Neuronal stem cell (in vitro differentiated cells): ENCODE results near the gene AGBL2.

ENCODE experiments used
- DNase-seq: peaks from one replicate; pipeline ENCODE4 v3.0.0-alpha.2; 2013; ENCODE audit warnings: low spot score
- H2AFZ ChIP-seq: one replicate; pipeline ENCODE4 v1.6.1; 2013; ENCODE audit warnings: mild to moderate bottlenecking, low read length, inconsistent platforms
- H2AK5ac ChIP-seq: 2 replicates; pipeline ENCODE4 v1.6.1; 2013; ENCODE audit warnings: low read depth, mild to moderate bottlenecking, inconsistent platforms, low read length, moderate library complexity, mixed read lengths
- H2BK120ac ChIP-seq: 2 replicates; pipeline ENCODE4 v1.6.1; 2013; ENCODE audit warnings: low read depth, mild to moderate bottlenecking, inconsistent platforms, low read length, moderate library complexity, mixed read lengths
- H2BK12ac ChIP-seq: one replicate; pipeline ENCODE4 v1.6.1; 2013; ENCODE audit warnings: low read length, inconsistent platforms
- H2BK15ac ChIP-seq: 2 replicates; pipeline ENCODE4 v1.6.1; 2013; ENCODE audit warnings: mild to moderate bottlenecking, low read length, inconsistent platforms, mixed read lengths
- H2BK5ac ChIP-seq: one replicate; pipeline ENCODE4 v1.6.1; 2013; ENCODE audit warnings: inconsistent platforms, mild to moderate bottlenecking, low read length, moderate library complexity
- H3K14ac ChIP-seq: one replicate; pipeline ENCODE4 v1.6.1; 2013; ENCODE audit warnings: low read length, inconsistent platforms
- H3K18ac ChIP-seq: 2 replicates; pipeline ENCODE4 v1.6.1; 2013; ENCODE audit warnings: low read length, inconsistent platforms
- H3K23ac ChIP-seq: 2 replicates; pipeline ENCODE4 v1.6.1; 2013; ENCODE audit warnings: low read depth, mild to moderate bottlenecking, mixed read lengths, low read length, inconsistent platforms; ENCODE audit not compliant: poor library complexity
- H3K27ac ChIP-seq: replicated peaks from 3 replicates; pipeline ENCODE4 v1.5.1; 2013; ENCODE audit warnings: low read length, inconsistent platforms
- H3K27me3 ChIP-seq, 3 experiments: 2 replicates each; pipeline ENCODE4 v1.6.1; 2013; ENCODE audit warnings: low read length in 3 of 3, mild to moderate bottlenecking in 2 of 3, inconsistent platforms in 1 of 3, low read depth in 1 of 3, mixed read lengths in 1 of 3, moderate library complexity in 1 of 3; ENCODE audit not compliant: control insufficient read depth in 3 of 3, insufficient read depth in 3 of 3
- H3K36me3 ChIP-seq, 2 donors: replicated peaks in 1 of 2; 2 replicates each; pipeline ENCODE4 v1.6.1; 2013; ENCODE audit warnings: low read length in 2 of 2; ENCODE audit not compliant: control insufficient read depth in 2 of 2, insufficient read depth in 2 of 2
- H3K4ac ChIP-seq: 2 replicates; pipeline ENCODE4 v1.6.1; 2013; ENCODE audit warnings: inconsistent platforms, mild to moderate bottlenecking, low read length, moderate library complexity
- H3K4me1 ChIP-seq, 2 donors: 1 replicate in 1 of 2; 2 replicates in 1 of 2; pipeline ENCODE4 v1.6.1; 2013; ENCODE audit warnings: low read length in 2 of 2, low read depth in 1 of 2; ENCODE audit not compliant: control insufficient read depth in 2 of 2, insufficient read depth in 1 of 2
- H3K4me2 ChIP-seq: one replicate; pipeline ENCODE4 v1.6.1; 2013; ENCODE audit warnings: mild to moderate bottlenecking, low read length, inconsistent platforms; ENCODE audit not compliant: insufficient read depth, poor library complexity, severe bottlenecking
- H3K4me3 ChIP-seq, 2 donors: 2 replicates each; pipeline ENCODE4 v1.5.1; 2013; ENCODE audit warnings: low read length in 2 of 2, mild to moderate bottlenecking in 2 of 2, inconsistent platforms in 1 of 2, moderate library complexity in 1 of 2
- H3K79me1 ChIP-seq: one replicate; pipeline ENCODE4 v1.6.1; 2013; ENCODE audit warnings: low read depth, mild to moderate bottlenecking, inconsistent platforms, low read length, moderate library complexity
- H3K9ac ChIP-seq: one replicate; pipeline ENCODE4 v1.6.1; 2013; ENCODE audit warnings: mild to moderate bottlenecking, low read depth, low read length, inconsistent platforms; ENCODE audit not compliant: poor library complexity
- H3K9me3 ChIP-seq, 2 donors: replicated peaks in 1 of 2; 2 replicates each; pipeline versions ENCODE3 to v1.6.1; 2013; ENCODE audit warnings: low read length in 2 of 2, mild to moderate bottlenecking in 2 of 2, inconsistent platforms in 1 of 2, low read depth in 1 of 2, mixed read lengths in 1 of 2, moderate library complexity in 1 of 2; ENCODE audit not compliant: control insufficient read depth in 2 of 2, insufficient read depth in 1 of 2
- H4K8ac ChIP-seq: one replicate; pipeline ENCODE4 v1.6.1; 2013; ENCODE audit warnings: low read depth, mild to moderate bottlenecking, inconsistent platforms, low read length, moderate library complexity
- H4K91ac ChIP-seq: one replicate; pipeline ENCODE4 v1.6.1; 2013; ENCODE audit warnings: low read length, low read depth, mild to moderate bottlenecking, inconsistent platforms; ENCODE audit not compliant: poor library complexity
- WGBS, 2 donors: extraction: QIAGEN DNeasy Blood & Tissue Kit; methylation state at CpG; one replicate each; pipeline ENCODE4 v1.1.7; 2013; ENCODE audit warnings: missing lambda C conversion rate in 2 of 2, mixed read lengths in 1 of 2; ENCODE audit not compliant: insufficient read length in 2 of 2, insufficient replicate concordance in 1 of 2; ENCODE audit errors: extremely low coverage in 2 of 2; 5-methylcytosine and 5-hydroxymethylcytosine counted together

Gene AGBL2

DNA sequence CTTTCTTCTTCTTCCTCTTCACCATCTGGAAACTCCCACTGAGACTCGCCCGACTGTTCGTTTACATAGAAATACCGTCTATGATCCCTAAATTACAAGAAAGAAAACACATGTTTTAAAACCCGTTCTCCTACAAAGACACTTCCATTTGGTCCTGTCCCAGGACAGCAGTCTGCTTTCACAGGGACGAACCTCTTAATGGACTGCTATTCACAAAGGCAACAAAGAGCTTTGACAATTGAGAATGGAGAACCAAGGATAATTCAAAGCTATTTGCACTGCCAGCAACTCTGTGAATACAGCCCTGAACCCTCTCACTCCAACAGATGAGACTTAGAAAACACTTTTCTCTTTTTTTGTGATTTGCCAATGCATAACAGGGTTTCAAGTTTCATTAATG is 16.3 kb upstream of the AGBL2 start:
- Histone ChIP-seq H4K91ac (no peak overlapping the region), H2BK12ac (no peak overlapping the region), H3K4ac (no peak overlapping the region), H3K18ac (no peak overlapping the region), H3K4me3 (no peak overlapping the region), H3K27ac (no peak overlapping the region), H2BK5ac (no peak overlapping the region), H2AFZ (no peak overlapping the region), H3K27me3 (no peaks in the 10 kb centered on the region), H3K4me2 (no peak overlapping the region), H3K23ac (no peak overlapping the region), H4K8ac (no peak overlapping the region), H2AK5ac (no peak overlapping the region), H2BK120ac (no peak overlapping the region), H3K9ac (no peak overlapping the region), H3K14ac (no peak overlapping the region), H3K36me3 (peaks cover 23 to 98% of the 10 kb centered on the region in 2 donors), H3K4me1 (peaks cover 0 to 4% of the 10 kb centered on the region in 2 donors), H3K9me3 (no peaks in the 10 kb centered on the region), H2BK15ac (no peak overlapping the region), H3K79me1 (no peaks in the 10 kb centered on the region)
- peak; percentile 17 for DNase-seq
- no CpG with 5 or more reads among the region's 6 CpGs for WGBS, 2 donors

DNA sequence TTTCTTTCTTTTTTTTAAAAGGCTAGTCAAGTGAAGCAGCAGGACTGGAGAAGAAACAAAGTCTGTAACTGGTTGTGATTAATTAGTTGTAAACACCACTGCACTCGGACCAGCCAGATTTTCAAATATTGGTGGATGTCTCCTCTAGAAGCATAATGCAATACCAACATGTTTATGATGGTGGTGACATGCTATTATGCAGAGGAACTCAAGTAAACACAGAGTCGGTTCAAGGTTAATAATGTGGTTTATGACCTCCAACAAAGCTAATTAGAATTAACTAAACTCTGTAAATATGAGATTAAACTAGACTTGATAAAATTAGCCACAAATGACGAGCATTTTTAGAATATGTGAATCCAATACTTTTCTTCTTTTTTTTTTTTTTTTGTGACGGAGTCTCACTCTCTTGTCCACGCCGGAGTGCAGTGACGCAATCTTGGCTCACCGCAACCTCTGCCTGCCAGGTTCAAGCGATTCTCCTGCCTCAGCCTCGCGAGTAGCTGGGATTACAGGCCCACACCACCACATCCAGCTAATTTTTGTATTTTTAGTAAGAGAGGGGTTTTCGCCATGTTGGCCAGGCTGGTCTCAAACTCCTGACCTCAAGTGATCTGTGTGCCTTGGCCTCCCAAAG is 11.8 kb upstream of the AGBL2 start:
- Histone ChIP-seq H3K4me2 (no peak overlapping the region), H3K14ac (no peak overlapping the region), H4K91ac (no peak overlapping the region), H2BK12ac (no peak overlapping the region), H3K79me1 (no peaks in the 10 kb centered on the region), H3K23ac (no peak overlapping the region), H3K27me3 (no peaks in the 10 kb centered on the region), H3K4me3 (no peak overlapping the region), H3K27ac (no peak overlapping the region), H3K4ac (no peak overlapping the region), H2BK15ac (no peak overlapping the region), H3K9me3 (no peaks in the 10 kb centered on the region), H2BK120ac (no peak overlapping the region), H2AFZ (no peak overlapping the region), H3K9ac (no peak overlapping the region), H3K4me1 (peaks cover 0 to under 1% of the 10 kb centered on the region in 2 donors), H4K8ac (no peak overlapping the region), H3K36me3 (peaks cover 31 to 99% of the 10 kb centered on the region in 2 donors), H2AK5ac (no peak overlapping the region), H3K18ac (no peak overlapping the region), H2BK5ac (no peak overlapping the region)
- no peak for DNase-seq
- WGBS, 2 donors: no CpG with 5 or more reads among the region's 12 CpGs

GRCh38 chr11:47726118-47726442 is 10.9 kb upstream of the AGBL2 start:
- Histone ChIP-seq H2AFZ (no peak overlapping the region), H2BK5ac (no peak overlapping the region), H3K23ac (no peak overlapping the region), H2BK120ac (no peak overlapping the region), H3K27ac (no peak overlapping the region), H2BK12ac (no peak overlapping the region), H3K9ac (no peak overlapping the region), H2BK15ac (no peak overlapping the region), H3K79me1 (no peaks in the 10 kb centered on the region), H4K8ac (no peak overlapping the region), H4K91ac (no peak overlapping the region), H3K4me3 (no peak overlapping the region), H3K4ac (no peak overlapping the region), H2AK5ac (no peak overlapping the region), H3K4me1 (no peaks in the 10 kb centered on the region), H3K4me2 (no peak overlapping the region), H3K14ac (no peak overlapping the region), H3K18ac (no peak overlapping the region), H3K9me3 (no peaks in the 10 kb centered on the region), H3K27me3 (no peaks in the 10 kb centered on the region), H3K36me3 (peaks cover 33 to 99% of the 10 kb centered on the region in 2 donors)
- WGBS, 2 donors: no CpG with 5 or more reads among the region's 3 CpGs
- DNase-seq: no peak

- no peak for DNase-seq
Measured at GRCh38 chr11:47725442-47726117, 10.4 kb upstream of the AGBL2 start.

More at GRCh38 chr11:47725442-47726117, 10.4 kb upstream of the AGBL2 start:
- H3K4me2 ChIP-seq: no peak overlapping the region
- H3K27me3 ChIP-seq: no peaks in the 10 kb centered on the region
- no peak overlapping the region for H3K4me3 ChIP-seq
- H3K4ac ChIP-seq: no peak overlapping the region
- no peak overlapping the region for H4K91ac ChIP-seq
- H2BK120ac ChIP-seq: no peak overlapping the region
- H4K8ac ChIP-seq: no peak overlapping the region
- no peak overlapping the region for H3K9ac ChIP-seq
- no peak overlapping the region for H2AFZ ChIP-seq
- H3K9me3 ChIP-seq: no peaks in the 10 kb centered on the region
- no peaks in the 10 kb centered on the region for H3K79me1 ChIP-seq
- H2BK15ac ChIP-seq: no peak overlapping the region
- H3K23ac ChIP-seq: no peak overlapping the region
- no peak overlapping the region for H2AK5ac ChIP-seq
- no peak overlapping the region for H3K14ac ChIP-seq
- H2BK5ac ChIP-seq: no peak overlapping the region
- H3K4me1 ChIP-seq: no peaks in the 10 kb centered on the region
- H3K27ac ChIP-seq: no peak overlapping the region
- H2BK12ac ChIP-seq: no peak overlapping the region
- H3K36me3 ChIP-seq: peaks cover 33 to 99% of the 10 kb centered on the region in 2 donors
- no CpG with 5 or more reads among the region's 3 CpGs for WGBS, 2 donors
- no peak overlapping the region for H3K18ac ChIP-seq
